HG02973 (cell line): Measurements from ENCODE around the gene ZNF600.
"Not testable (repeated sequence)": the region's sequence is repeated elsewhere in the genome, so short reads cannot be mapped to it uniquely, and the experiment has no call there.

Experiments
- ATAC-seq: cut with Tn5 transposase; IDR thresholded peaks from one replicate; pipeline ENCODE4 v1.9.1; 2021; ENCODE audit warnings: moderate library complexity; ENCODE audit not compliant: unreplicated experiment

The ZNF600 gene

DNA sequence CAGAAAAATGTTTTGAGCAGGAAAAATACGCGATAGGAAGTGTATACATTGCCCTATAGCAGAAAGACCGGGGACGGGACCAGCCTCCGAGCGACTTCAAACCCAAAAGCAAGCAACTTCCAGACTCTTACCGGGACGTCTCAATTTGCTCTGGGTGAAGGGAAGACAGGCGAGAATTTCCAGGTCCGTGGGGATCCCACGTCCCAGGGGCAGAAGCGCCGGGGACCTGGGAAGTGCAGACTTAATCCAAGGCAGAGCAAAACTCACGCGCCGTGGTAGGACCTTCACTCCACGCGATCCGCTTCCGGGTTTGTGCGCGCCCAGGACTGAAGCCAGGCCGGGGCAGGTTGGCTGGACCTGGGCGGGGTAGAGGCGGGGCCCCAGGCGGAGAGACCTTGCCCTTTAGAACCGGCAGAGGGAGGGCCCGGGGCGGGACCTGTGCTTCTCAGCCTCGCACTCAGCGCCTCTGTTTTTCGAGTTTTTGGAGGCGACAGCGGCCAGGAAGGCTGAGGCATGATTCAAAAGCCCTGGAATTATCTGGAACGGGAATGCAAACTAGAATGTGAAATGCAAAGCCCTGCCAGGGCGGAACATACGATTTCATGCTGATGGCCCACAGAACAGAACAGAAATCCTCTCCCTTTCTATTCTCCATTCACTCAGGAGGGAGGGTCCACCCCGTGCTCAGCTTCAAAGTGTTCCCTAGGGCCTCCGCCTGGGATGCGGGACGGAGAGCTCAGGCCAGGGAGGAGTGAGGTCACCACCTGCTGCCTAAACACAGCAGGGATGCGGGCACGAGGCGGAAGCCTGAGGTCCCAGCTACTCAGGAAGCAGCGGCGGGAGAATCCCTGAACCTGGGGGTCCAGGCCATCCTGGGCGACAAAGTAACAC lies at the start of gene ZNF600:
TSS of gene ZNF600 (minus strand) at position 328 of the 891 bp plus-strand sequence. CDS start 7,903 bp downstream, outside the sequence.
- ATAC-seq: peak; percentile 92

DNA sequence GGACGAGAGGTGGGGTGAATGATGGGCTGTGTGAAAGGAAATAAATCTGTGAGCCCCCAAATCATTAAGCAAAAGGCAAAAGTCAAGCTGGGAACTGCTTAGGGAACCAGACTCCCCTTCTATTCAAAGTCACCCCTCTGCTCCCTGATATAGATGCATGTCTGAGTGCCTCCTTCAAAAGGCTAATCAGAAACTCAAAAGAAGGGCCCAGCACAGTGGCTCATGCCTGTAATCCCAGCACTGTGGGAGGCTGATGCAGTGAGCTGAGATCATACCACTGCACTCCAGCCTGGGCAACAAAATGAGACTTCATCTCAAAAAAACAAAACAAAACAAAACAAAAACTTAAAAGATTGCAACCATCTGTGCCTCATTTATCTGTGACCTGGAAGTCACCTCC lies 47.7 kb upstream of the ZNF600 start:
- not testable (repeated sequence) for ATAC-seq

DNA sequence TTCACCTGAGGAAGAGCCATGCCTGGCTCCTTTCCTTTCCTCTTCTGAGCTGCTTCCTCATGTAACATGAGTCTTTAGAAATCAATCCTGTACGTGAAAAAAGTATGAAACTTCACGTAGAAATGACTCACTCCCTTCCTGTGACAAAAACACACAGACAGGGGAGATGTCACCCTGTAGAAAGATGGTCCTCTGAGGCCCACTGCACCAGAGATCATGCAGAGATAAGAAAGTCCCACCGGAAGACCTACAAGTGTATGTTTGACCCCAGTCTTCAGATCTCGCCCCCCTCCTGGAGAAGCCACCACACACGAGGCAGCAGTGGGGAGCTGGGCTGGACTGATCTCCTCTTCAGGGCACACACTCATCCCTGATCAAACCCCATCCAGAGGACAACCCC lies 47.0 kb upstream of the ZNF600 start:
- not testable (repeated sequence) for ATAC-seq

DNA sequence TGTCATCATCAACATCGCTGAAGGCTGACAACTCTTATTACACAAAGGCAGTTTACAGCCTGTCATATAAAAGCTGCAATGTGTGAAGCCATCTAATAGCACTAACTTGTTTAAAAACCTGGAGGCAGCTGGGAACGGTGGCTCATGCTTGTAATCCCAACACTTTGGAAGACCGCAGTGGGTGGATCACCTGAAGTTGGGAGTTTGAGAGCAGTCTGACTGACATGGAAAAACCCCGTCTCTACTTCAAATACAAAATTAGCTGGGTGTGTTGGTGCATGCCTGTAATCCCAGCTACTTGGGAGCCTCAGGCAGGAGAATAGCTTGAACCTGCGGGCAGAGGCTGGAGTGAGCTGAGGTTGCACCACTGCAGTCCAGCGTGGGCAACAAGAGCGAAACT lies 43.3 kb upstream of the ZNF600 start:
- ATAC-seq: not testable (repeated sequence)

DNA sequence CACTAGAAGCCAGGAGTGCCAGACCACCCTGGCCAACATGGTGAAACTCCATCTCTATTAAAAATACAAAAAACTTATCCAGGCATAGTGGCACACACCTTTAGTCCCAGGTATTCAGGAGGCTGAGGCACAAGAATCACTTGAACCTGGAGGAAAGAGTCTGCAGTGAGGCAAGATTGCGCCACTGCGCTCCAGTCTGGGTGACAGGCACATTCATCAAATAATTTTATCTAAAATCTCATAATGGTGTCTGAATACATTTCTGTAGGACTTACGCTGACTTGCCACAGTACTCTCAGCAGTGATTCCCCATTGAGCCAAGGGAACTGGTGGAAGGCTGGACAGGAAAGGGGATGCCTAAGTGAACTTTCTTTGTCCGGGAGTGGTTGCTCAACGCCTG lies 39.2 kb upstream of the ZNF600 start:
- ATAC-seq: no peak

DNA sequence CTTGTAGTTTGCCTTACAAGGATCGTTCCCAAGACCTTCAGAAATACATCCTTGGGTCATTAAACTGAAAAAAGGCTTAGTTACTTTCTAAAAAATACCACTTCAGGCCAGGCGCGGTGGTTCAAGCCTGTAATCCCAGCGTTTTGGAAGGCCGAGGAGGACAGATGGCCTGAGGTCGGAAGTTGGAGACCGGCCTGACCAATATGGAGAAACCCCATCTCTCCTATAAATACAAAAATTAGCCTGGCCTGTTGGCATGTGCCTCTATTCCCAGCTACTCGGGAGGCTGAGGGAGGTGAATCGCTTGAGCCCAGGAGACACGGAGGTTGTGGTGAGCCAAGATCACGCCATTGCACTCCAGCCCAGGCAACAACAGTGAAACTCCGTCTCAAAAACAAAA lies 37.1 kb upstream of the ZNF600 start:
- ATAC-seq: no peak

DNA sequence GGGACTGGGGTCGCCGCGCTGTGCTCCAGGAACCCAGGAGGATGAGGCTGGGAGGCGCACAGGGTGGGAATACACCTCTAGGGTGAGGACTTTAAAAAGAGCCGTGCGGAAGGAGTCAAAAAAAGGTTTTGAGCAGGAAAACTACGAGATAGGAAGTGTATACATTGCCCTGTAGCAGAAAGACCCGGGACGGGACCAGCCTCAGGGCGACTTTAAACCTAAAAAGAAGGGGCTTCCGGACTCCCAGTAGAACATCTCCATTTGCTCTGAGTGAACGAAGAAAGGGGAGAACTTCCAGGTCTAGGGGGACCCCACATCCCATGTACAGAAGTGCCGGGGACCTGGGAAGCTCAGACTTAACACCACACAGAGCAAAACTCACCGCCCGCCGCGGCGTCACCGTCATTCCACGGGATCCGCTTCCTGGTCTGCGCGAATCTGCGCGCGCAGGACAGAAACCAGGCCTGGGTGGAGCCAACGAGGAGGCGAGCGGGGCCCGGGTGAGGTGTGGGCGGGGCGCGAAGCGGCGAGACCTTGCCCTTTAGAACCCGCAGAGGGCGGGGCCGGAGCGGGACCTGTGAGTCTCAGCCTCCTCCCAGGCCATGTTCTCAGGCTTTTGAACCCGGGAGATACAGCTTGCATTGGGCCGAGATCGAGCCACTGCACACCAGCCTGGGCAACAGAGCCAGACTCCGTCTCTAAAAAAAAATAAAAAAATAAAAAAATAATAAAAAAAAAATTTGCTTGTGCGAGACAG lies 34.8 kb upstream of the ZNF600 start, which contains the start of gene ZNF28:
TSS of gene ZNF28 (minus strand) at position 430 of the 757 bp plus-strand sequence. CDS start 3,675 bp downstream, outside the sequence.
- peak; percentile 98 for ATAC-seq

DNA sequence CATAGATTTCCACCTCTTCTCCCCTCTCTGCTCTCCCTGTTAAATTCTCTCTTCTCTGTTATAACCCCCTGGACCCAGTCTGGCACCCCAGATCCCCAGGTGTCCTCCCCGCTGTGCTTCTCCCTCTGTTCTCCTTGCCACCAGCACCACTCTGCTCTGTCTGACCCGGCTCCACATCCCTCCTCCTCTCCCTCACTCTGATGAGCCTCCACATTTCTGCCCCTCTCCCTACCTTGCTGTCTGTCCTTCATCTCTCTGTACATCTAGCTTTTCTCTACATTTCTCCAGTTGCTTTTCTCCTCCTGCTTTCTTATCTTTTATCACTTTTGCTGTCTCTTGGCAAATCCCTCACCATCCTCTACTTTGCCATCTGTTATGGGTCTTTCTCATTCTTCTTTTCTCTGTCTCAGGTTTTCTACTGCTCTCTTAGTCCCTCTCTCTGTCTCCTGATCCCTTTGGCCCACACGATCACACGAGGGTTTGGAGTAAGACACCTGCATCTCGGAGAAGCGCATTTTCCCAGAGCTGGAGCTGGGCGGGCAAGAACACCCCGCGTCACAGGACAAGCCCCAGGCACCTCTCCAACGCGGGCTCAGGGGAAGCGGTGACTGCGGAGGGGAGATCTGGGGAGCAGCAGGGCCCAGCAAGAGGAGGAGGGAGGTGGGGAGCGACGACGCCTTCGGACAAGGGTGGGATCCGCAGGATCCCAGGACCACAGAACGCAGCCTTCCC lies 34.0 kb upstream of the ZNF600 start:
- peak; percentile 28 for ATAC-seq

DNA sequence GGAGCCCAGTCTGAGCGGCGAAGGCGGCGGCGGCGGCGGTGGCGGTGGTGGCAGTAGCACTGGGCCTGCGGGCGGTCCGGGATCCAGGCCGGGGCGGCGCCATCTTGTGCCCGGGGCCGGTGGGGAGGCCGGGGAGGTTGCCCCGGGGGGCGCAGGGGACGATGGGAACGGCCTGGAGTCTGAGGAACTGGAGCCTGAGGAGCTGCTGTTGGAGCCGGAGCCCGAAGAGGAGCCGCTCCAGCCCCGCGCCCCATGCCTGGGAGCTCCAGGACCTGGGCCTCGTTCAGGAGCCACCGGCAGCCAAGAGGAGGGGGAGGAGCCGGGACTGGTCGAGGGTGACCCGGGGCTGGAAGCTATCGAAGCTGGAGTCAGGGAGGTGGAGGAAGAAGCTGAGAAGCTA lies 23.2 kb upstream of the ZNF600 start:
- no peak for ATAC-seq

DNA sequence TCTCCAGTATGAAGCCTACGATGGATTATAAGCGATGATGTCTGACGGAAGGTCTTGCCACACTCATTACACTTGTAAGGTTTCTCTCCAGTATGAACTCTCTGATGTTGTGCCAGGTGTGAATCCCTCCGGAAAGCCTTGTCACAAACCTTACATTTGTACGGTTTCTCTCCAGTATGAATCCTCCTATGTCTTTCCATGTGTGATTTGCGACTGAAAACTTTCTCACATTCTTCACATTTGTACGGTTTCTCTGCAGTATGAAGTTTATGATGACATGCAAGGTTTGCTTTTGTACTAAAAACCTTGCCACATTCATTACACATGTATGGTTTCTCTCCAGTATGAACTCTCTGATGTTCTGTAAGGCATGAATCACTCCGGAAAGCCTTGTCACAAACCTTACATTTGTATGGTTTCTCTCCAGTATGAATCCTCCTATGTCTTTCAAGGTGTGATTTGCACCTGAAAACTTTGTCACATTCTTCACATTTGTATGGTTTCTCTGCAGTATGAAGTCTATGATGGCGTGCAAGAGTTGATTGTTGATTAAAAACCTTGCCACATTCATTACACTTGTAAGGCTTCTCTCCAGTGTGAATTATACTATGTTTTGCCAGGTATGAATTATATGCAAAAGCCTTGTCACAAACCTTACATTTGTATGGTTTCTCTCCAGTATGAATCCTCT lies 13.5 kb upstream of the ZNF600 start:
- not testable (repeated sequence) for ATAC-seq

DNA sequence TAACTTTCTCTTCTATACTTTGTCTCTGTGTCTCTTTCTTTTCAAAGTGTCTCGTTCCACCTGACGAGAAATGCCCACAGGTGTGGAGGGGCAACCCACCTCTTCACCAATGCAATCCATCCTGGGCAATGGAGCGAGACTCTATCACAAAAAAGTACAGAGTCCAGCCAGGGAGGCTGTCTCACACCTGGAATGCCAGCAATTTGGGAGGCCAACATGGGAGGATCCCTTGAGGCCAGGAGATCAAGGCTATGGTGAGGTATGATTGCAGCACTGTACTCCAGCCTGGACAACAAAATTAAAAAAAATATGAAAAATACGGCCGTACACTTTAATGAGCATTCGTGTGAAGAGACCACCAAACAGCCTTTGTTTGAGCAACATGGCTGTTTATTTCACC lies 2.8 kb upstream of the ZNF600 start:
- no peak for ATAC-seq

DNA sequence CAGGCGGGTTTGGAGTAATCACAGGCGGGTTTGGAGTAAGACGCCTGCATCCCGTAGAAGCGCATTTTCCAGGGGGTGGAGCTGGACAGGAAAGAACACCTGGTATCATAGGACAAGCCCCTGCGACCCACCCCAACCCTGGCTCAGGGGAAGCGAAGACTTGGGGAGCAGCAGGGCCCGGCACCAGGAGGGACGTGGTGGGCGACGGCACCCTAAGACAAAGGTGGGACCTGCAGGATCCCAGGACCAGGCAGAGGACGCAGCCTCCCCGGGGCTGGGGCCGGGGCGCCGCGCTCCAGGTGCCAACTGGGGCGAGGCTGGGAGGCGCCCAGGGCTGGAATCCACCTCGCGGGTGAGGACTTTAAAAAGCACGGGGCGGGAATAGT lies 520 bp downstream of the ZNF600 start:
- ATAC-seq: peak; percentile 19

DNA sequence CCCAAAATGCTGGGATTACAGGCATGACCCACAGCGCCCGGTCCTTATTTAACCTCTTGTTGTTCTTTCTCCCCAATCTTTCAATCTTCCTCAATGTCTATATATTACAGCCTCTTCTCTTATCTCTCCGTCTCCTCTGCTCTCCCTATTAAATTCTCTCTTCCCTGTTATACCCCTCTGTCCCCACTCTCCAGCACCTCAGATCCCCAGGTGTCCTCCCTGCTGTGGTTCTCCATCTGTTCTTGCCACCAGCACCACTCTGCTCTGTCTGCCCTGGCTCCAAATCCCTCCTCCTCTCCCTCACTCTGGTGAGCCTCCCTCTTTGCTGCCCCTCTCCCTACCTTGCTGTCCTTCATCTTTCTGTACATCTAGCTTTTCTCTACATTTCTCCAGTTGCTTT lies 1.1 kb downstream of the ZNF600 start:
- no peak for ATAC-seq

DNA sequence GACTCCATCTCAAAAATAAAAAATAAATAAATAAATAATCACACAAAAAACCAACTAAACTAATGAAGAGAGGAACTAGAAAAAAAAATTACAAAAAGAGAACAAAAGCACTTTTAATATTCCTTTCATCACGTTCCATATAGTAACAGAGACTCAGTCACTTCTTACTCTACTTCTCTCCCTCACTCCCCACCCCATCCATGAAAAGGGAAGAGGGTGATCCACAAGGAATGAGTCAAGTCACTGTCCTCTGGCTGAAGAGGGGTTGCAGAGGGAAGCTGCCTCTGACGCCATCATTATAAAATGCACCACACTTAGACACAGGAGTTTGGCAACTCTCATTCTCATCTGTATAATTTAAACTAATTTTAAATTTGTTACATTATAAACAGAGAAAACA lies 3.7 kb downstream of the ZNF600 start:
- ATAC-seq: not testable (repeated sequence)

DNA sequence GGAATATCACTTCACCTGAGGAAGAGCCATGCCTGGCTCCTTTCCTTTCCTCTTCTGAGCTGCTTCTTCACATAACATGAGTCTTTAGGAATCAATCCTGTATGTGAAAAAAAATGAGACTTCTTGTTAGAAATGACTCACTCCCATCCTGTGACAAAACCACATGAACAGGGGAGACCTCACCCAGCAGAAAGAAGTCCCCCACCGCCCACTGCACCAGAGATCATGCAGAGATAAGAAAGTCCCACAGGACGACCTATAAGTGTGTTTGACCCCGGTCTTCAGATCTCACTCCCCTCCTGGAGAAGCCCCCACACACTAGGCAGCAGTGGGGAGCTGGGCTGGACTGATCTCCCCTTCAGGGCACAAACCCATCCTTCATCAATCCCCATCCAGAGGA lies 7.8 kb downstream of the ZNF600 start:
- no peak for ATAC-seq

DNA sequence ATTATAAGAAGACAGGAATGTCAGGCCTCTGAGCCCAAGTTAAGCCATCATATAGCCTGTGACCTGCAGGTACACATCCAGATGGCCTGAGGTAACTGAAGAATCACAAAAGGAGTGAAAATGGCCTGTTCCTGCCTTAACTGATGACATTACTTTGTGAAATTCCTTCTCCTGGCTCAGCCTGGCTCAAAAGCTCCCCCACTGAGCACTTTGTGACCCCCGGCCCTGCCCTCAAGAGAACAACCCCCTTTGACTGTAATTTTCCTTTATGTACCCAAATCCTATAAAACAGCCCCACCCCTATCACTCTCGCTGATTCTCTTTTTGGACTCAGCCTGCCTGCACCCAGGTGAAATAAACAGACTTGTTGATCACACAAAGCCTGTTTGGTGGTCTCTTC lies 30.1 kb downstream of the ZNF600 start:
- ATAC-seq: not testable (repeated sequence)

DNA sequence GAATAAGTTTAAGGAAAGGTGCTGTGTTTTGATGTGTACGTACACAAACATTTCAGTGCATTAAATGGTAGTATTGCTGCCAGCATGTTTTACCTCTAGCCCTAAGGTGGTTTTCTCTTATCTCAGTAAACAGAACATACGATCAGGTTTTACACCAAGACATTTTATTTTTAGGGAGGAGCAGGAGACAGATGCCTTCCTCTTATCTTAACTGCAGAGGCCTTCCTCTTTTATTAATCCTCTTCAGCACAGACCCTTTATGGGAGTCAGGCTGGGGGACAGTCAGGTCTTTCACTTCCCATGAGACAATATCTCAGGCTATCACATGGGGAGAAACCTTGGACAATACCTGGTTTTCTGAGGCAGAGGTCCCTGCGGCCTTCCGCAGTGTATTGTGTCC lies 36.8 kb downstream of the ZNF600 start:
- no peak for ATAC-seq

DNA sequence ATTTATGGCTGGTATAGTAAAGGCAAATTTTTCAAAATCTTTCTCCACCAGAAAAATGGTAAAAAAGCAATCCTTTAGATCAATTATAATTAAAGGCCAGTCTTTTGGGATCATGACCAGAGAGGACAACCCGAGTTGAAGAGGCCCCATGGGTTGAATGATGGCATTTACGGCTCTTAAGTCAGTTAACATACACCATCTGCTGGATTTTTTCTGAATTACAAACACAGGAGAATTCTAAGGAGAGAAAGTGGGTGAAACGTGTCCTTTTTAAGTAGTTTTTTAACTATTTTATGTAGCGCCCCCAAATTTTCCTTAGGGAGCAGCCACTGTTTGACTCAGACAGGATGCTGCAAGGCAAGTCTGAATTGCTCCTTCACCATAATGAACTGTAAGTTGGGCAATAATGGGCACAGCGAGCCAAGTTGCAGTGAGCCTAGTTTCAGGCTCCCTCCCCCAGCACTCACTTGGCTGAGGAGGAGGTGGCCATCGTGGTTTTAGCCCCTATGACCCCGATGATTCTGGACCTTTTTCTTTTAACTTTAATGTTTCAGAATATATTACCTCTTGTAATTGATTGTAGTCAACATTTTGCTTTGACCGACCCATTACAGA lies 38.1 kb downstream of the ZNF600 start:
- no peak for ATAC-seq

DNA sequence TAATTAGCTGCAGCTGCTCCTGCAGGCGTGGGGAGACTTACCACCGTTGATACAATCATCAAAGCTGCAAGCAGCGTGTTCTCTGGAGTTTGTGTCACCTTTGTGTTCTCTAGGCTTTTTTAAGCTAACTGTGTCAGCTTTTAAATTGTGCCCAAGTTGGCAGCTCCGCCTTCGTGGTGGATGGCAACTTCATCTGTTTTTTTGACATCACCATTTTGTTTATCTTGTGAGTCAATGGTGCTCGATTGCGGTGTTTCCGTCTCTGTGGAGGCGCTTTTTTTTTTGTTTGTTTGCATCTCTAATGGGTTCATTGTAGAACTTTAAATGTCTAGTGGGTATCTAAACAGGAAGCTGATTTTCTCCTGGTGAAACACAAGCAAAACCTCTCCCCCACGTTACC lies 40.7 kb downstream of the ZNF600 start:
- ATAC-seq: not testable (repeated sequence)

DNA sequence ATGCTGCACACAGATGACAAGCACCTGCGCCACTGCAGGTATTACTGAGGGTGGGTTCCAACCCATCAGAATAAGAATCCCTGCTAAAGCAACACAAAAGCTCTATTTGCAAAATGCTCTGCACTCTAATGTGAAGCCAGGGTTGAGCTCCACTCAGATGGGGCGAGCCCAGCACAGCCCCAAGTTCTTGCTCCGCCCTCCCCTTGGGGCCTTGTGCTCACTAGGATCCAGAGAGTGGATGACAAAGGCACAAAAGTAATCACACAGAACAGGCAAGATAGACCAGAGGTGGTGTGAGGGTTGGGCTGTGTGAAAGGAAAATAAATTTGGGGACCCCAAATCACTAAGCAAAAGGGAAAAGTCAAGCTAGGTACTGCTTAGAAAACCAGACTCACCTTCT lies 43.5 kb downstream of the ZNF600 start:
- no peak for ATAC-seq
